ENCODE results near the gene SMIM35. TPM values are rescaled to one million over a fixed set of nuclear protein-coding genes. Genes with fewer than 3 reads are reported as not detected.

Gene SMIM35
- total and polyA plus RNA-seq, 2 of the 4 experiments (the other 2 are of a cell fraction), result not detected

DNA sequence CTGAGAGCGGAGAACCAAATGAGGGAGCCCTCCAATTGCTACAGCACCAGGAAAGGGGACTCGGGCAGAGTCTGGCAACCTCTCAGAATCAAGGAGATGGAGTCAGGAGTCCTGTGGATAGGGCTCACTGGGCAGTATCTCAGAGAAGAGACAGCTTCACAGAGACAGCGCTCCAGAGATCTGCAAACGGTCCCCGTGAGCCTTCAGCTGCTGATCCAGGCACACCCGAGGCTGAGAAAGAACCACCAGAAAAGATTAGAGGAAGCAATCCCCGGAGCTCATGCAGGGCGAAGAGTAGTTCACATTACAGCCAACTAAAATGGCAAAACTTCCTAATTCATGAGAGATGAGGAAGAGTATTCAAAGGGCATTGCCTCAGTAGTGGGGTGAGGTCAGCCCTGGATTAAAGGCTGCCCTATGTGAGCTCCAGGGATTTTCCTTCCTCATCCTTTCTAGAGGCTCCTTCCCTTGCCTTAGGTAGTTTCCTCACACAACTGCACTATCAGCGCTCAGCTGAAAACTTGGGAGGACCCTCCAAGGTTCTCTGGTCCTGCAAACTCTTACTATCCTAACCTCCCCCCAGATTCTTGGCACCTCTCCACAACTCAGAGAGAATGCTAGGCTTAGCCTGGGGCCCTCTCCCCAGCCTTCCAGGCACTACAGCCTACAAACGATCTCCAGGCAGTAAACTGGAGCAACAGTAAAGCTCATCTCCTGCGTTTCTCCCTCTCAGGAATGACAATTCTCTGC lies 42.1 kb upstream of the SMIM35 start:
- ChIA-PET CTCF (no interaction called here), POLR2A (ENCODE audit: unreplicated experiment) (no interaction called here)
- Histone ChIP-seq H3K9ac (ENCODE audit: low read depth, low read length) (no peak overlapping the region), H4K8ac (ENCODE audit: low read depth in 2 of 2, low read length in 2 of 2) (no peak overlapping the region), H2BK20ac (ENCODE audit: low read depth, low read length) (no peak overlapping the region), H4K91ac (ENCODE audit: insufficient read depth, low read depth, low read length) (no peak overlapping the region), H4K5ac (ENCODE audit: low read depth, low read length) (no peak overlapping the region), H3K23ac (ENCODE audit: low read depth, low read length) (no peak overlapping the region), H2AK5ac (ENCODE audit: low read depth, low read length) (no peak overlapping the region), H2BK120ac (ENCODE audit: low read depth, low read length) (no peak overlapping the region), H3K9me3 (ENCODE audit: control insufficient read depth, insufficient read depth, low read length) (no peaks in the 10 kb centered on the region), H2AFZ (replicated peaks; ENCODE audit: low read length, poor library complexity) (no peak overlapping the region), H3K56ac (ENCODE audit: extremely low read depth, insufficient read depth, low read length) (no peak overlapping the region), H3K4me1 (ENCODE audit: control insufficient read depth, insufficient read depth, low read length) (no peaks in the 10 kb centered on the region), H3K79me1 (ENCODE audit: low read depth in 1 of 2, low read length in 2 of 2) (no peaks in the 10 kb centered on the region), H4K20me1 (ENCODE audit: insufficient read depth, low read length) (no peaks in the 10 kb centered on the region), H3K4ac (ENCODE audit: low read depth, low read length) (no peak overlapping the region), H3K36me3 (ENCODE audit: control insufficient read depth, insufficient read depth, low read length) (no peaks in the 10 kb centered on the region), H3K14ac (replicated peaks; ENCODE audit: low read depth, low read length) (no peak overlapping the region), H2BK5ac (ENCODE audit: low read depth, low read length, poor library complexity, severe bottlenecking) (no peak overlapping the region), H3K27ac (ENCODE audit: insufficient read depth, low read length) (no peak overlapping the region), H2BK15ac (ENCODE audit: low read depth, low read length) (no peak overlapping the region), H3K4me3 (ENCODE audit: insufficient read depth, low read depth, low read length) (no peak overlapping the region), H3K4me2 (ENCODE audit: low read depth, low read length) (no peak overlapping the region), H3K27me3 (ENCODE audit: control insufficient read depth, insufficient read depth, low read length) (peaks cover 4% of the 10 kb centered on the region), H2AK9ac (replicated peaks; ENCODE audit: low read depth, low read length, poor library complexity) (no peak overlapping the region), H3K18ac (ENCODE audit: low read depth, low read length) (no peak overlapping the region), H3K9me1 (ENCODE audit: insufficient read depth, low read length) (no peaks in the 10 kb centered on the region)
- WGBS, 2 experiments (ENCODE audit: extremely low coverage in 2 of 2, insufficient read length in 1 of 2), result 40% methylated on average over 4 of the region's 11 CpGs; no CpG with 5 or more reads in 1 of the 2 experiments
- dilution Hi-C loops (cut with HindIII; ENCODE audit: low sequenced_read_pairs, unreplicated experiment) (no loop called here), in situ Hi-C loops (cut with MboI; ENCODE audit: low sequenced_read_pairs) (no loop called here), intact Hi-C loops (cut with micrococcal nuclease) (no loop called here)
- BruUV-seq (replicated peaks), result no TSS peak
- ATAC-seq (ENCODE audit: low read depth) (no peak), DNase-seq (no peak)
- TF ChIP-seq MAZ (IDR thresholded peaks at IDR 0.05; ENCODE audit: borderline replicate concordance, low read depth, low read length), result no peak
- TF ChIP-seq, protein P1, sequence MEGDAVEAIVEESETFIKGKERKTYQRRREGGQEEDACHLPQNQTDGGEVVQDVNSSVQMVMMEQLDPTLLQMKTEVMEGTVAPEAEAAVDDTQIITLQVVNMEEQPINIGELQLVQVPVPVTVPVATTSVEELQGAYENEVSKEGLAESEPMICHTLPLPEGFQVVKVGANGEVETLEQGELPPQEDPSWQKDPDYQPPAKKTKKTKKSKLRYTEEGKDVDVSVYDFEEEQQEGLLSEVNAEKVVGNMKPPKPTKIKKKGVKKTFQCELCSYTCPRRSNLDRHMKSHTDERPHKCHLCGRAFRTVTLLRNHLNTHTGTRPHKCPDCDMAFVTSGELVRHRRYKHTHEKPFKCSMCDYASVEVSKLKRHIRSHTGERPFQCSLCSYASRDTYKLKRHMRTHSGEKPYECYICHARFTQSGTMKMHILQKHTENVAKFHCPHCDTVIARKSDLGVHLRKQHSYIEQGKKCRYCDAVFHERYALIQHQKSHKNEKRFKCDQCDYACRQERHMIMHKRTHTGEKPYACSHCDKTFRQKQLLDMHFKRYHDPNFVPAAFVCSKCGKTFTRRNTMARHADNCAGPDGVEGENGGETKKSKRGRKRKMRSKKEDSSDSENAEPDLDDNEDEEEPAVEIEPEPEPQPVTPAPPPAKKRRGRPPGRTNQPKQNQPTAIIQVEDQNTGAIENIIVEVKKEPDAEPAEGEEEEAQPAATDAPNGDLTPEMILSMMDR (conservative IDR thresholded peaks at IDR 0.05; ENCODE audit: low read depth, low read length), result no peak
- TF ChIP-seq RFX5 (IDR thresholded peaks at IDR 0.05; ENCODE audit: low read depth, low read length), result no peak
- TF ChIP-seq POLR2A (IDR thresholded peaks at IDR 0.05; ENCODE audit: low read depth, low read length), result no peak
- no peak for TF ChIP-seq NFE2L2 (IDR thresholded peaks at IDR 0.05; ENCODE audit: low read depth, low read length)
- TF ChIP-seq, protein P2, sequence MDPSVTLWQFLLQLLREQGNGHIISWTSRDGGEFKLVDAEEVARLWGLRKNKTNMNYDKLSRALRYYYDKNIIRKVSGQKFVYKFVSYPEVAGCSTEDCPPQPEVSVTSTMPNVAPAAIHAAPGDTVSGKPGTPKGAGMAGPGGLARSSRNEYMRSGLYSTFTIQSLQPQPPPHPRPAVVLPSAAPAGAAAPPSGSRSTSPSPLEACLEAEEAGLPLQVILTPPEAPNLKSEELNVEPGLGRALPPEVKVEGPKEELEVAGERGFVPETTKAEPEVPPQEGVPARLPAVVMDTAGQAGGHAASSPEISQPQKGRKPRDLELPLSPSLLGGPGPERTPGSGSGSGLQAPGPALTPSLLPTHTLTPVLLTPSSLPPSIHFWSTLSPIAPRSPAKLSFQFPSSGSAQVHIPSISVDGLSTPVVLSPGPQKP (IDR thresholded peaks at IDR 0.05; ENCODE audit: borderline replicate concordance, low read depth, low read length), result no peak
- no peak for TF ChIP-seq FOS (IDR thresholded peaks at IDR 0.05; ENCODE audit: low read depth, low read length)
- TF ChIP-seq CEBPB (IDR thresholded peaks at IDR 0.05; ENCODE audit: low read depth, low read length), result no peak
- TF ChIP-seq MAFK (IDR thresholded peaks at IDR 0.05; ENCODE audit: low read depth, low read length), result no peak
- TF ChIP-seq, protein P3, sequence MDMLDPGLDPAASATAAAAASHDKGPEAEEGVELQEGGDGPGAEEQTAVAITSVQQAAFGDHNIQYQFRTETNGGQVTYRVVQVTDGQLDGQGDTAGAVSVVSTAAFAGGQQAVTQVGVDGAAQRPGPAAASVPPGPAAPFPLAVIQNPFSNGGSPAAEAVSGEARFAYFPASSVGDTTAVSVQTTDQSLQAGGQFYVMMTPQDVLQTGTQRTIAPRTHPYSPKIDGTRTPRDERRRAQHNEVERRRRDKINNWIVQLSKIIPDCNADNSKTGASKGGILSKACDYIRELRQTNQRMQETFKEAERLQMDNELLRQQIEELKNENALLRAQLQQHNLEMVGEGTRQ (IDR thresholded peaks at IDR 0.05; ENCODE audit: low read depth, low read length), result no peak
- TF ChIP-seq MXI1 (IDR thresholded peaks at IDR 0.05; ENCODE audit: borderline replicate concordance, low read depth, low read length), result no peak
- no peak for TF ChIP-seq SMC3 (IDR thresholded peaks at IDR 0.05; ENCODE audit: low read depth, low read length)
- TF ChIP-seq BHLHE40 (IDR thresholded peaks at IDR 0.05; ENCODE audit: low read depth, low read length), result no peak
- TF ChIP-seq RCOR1 (IDR thresholded peaks at IDR 0.05; ENCODE audit: insufficient replicate concordance, low read length), result no peak
